ENCODE results near the gene RAB11FIP5.
"Not testable (repeated sequence)": the region's sequence is repeated elsewhere in the genome, so short reads cannot be mapped to it uniquely, and the experiment has no call there.

Gene RAB11FIP5

DNA sequence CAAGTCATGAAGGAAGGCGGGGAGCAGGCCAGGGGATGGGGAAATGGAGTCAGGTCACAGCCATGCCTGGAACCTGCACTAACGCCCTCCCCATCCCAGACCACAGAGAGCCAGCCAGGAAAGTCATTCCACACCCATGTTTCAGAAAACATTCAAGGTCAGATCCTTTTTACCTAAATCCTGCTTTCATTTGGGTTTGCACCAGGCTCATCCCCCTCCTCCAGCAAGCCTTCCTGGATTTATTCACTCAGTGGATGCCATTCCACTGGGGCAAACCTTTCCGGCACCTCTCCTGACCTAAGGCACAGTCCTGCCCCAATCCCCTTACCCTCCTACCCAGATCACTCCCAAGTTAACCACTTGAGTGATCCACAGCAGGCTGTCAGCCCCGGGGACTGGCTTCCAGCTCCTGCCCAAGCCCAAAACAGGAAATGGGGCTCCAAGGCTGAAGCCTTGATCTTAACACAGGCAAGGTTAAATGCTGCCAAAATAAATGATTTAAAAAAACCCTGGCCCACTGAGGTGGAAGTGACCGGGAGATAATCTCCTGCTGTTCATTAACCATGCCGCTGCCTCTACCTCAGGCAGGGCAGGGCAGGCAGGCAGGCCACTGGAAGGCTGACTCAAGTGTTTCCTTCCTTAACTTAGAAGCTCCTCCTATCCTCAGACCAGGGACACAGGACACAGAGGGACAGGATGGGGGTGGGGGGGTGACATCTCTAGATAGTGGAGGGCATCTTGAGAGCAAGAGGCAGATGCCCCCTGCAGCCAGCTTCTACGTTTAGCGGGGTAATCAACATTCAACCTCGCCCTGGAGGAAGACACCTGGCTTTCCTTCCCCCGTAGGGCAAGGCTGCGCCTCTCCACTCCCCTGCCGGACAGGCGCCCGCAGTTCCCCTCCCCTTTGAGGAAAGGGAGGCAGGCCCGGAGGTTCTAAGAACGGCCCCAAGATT lies 1.4 kb downstream of the RAB11FIP5 start:
- DNase-seq (ENCODE audit: low read depth): no peak

DNA sequence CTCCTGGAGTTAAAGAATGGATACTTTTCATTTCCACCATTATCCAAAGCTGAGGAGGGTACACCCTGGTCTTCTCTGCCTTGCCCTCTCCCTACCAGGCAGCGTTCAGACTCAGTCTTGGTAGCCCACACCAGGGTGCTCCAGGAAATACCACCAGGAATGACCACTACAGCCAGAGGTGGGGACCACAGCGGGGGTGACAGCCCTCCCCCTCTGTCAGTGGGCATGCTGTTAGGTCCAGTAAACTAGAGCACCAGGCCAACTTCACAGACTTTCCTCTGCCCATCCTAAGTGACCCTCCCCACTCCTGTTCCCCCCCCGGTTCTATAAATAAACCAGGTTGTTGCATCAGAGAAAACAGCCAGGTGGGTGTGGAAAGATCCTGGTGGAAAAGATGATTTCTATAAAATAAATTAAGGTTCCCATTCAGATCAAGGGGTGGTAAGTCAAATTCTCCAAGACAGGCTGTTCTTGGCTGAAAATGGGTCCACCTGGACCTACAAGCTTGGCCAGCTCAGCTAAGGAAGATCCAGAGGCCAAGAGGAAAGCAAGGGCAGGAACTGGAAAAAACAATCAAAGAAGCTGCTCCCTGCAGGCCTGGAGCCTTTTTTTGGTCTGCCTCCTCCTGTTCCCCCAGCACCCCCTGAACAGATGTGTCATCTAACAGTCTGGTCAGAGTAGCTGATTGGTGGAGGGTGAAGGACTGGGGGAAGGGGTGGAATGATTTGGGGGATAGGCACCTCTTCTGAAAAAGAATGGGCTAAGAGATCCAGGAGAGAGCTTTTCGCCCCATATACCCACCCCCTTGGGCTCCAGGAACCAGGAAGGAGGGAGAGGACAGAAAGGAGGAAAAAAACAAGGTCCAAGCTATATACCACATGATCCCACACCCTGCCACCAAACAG lies 2.3 kb downstream of the RAB11FIP5 start:
- no peak for DNase-seq (ENCODE audit: low read depth)

DNA sequence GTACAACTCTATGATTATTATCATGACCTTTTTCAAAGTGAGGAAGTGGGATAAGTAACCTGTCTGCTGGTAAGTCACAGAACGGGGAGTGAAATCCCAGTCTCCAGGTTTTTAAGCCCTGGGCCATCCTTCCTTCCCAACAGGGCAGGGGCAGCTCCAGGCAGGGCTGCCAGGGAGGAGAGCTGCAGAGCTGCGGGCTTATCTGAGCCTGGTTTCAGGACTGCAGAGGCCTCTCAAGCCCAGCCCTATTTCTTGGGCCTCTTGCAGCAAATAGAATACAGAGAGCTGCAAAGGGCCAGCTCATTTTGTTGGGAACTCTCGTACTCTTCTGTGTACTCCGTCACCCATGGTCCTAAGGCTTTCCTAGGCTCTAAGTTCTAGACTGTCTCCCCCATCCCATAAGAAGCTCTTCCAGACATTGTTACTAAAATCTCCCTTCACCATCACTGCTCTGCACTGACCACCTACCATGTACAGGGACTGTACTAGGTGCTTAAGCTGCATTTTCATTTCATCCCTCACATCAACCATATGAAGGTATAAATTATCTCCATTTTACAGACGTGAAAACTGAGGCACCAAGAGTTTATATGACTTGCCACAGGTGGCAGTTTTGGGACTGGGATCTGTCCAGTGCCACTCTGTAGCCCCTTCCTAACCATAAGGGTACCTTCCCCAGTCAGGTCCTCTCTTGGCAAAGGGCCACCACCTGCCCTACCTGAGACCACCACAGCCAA lies 3.1 kb downstream of the RAB11FIP5 start:
- DNase-seq (ENCODE audit: low read depth): no peak

DNA sequence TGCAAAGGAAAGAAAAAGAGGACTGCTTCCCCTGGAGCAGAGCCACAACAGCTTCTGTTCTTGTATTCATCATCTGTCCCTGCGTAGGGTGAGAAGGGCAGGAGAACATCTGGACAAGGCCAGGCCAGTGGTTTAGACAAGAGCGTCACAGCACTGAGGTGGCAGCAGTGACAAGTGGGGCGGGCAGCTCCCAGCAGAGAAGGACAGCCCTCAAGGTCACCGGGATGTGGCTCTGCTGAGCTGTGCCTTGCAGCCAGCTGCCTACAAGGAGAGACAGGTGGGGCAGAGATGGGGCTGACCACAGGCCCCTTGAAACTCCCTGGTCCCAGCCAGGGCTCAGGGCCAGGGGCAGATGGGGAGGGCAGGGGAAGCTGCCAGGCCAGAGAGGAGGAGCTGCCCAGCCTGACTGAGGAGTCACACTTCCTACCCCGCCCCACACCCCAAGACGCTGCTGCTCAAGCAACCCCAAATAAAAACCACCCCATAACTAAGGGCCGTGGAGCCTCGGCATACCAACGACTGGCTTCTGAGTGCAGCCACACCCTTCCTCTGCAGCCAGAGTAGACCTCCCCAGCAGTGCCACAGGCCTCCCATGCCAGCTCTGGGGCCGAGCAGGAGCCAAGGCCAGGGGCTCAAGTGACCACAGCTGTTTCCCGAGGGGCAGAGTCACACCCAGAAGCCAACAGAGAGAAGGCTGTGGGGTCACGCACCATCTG lies 5.4 kb downstream of the RAB11FIP5 start:
- no peak for DNase-seq (ENCODE audit: low read depth)

DNA sequence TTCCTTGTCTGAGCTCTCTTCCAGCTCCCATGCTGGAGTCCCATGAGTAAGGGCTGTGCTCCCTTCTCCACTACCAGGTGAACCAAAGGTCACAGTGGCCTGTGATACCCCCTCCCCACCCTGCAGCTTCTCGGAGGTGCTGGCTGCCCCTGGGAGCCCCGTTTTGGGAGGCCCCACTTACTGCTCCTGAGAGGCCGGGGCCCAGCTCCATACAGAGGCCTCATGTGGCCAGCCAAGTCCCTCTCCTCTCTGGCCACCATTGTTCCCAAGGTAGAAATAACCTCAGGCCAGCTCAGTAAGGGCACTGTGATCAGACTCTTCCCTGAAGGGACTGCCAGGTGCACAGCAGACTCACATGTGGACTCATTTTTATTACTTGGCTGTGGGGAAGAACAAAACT lies 6.0 kb downstream of the RAB11FIP5 start:
- no peak for DNase-seq (ENCODE audit: low read depth)

DNA sequence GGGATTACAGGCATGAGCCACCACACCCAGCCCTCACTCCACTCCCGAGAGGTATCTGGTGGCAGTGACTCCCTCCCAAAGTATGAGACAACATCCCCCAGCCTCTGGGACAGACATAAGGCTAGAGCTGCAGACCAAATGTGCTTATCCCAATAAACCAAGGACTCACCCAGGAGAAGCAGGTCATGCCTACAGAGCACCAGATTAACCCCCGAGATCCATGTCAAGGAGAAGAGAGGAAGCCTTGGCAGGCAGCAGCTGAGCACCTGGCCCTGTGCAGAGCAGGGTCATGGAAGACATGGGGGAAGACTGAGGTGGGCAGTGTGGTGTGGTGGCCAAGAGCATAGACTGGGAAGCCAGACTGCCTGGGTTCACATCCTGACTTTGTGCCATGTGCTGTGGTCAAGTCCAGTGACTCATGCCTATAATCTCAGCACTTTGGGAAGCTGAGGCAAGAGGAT lies 7.2 kb downstream of the RAB11FIP5 start:
- no peak for DNase-seq (ENCODE audit: low read depth)

DNA sequence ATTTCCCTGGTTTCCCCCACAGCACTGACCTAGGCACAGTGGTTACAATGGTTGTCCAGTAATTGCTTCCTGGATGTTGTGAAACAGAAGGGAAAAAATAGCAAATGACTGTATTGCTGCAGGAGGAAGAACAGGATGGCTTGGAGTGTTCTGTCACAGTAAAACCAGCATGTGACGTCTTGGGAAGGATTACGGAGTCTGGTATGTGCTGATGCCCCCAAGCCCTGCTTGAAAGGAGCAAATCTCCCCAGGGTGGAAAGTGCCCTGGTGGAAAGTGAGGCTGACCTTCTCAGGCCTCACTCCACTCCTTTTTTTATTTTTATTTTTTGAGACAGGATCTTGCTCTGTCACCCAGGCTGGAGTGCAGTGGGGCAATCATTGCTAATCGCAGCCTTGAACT lies 7.8 kb downstream of the RAB11FIP5 start:
- DNase-seq (ENCODE audit: low read depth): no peak

DNA sequence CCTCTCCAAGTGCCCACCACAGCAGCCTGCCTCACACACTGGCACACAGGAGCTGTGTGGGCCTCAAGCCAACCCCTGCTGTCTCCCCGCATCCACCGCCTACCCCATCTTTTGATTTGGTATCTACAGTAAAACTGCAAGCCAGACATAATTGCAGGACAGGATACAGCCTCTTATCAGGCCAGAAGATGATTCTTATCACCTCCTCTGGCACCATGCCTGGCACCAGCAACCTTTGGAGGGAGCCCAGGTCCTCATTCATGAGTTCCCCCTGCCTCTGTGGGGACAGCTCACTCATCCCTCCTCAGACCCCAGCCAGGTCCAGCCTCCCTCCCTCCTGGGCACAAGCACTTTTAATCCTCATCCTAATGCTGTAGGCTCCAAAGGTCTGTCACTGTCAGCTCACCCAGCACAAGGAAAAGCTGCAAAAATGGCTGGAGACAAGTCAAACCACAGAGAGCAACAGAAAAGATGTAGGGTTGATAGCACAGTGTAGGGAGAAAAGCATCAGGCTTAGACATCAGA lies 9.7 kb downstream of the RAB11FIP5 start:
- DNase-seq (ENCODE audit: low read depth): no peak

DNA sequence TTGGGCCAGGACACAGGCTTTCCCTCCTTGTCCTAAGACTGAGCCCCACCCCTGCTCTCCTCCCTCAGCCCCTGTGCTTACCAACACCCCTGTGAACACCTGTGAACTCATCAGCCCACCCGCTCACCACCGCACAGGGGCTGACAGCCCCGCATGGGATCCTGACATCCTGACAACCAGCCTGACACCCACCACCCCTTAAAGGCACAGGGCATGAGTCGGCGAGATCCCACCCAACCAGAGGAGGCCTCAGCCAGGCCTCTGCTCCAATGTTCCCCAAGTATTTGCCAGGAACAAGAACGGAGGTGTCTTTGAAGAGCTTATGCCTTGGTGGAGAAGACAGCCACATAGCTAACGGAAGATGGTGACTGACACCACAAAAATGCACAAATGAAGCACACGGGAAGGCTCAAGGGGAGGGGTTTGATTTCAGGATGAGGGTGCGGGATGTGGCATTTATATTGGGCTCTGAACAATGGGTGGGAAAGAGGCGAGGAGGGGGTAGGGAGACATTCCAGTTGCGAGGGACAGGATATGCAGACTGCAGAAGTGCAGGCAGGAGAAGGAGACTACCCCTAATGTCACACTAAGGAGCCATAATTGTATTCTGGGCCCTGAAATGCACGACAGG lies 11.0 kb downstream of the RAB11FIP5 start:
- DNase-seq (ENCODE audit: low read depth): no peak

DNA sequence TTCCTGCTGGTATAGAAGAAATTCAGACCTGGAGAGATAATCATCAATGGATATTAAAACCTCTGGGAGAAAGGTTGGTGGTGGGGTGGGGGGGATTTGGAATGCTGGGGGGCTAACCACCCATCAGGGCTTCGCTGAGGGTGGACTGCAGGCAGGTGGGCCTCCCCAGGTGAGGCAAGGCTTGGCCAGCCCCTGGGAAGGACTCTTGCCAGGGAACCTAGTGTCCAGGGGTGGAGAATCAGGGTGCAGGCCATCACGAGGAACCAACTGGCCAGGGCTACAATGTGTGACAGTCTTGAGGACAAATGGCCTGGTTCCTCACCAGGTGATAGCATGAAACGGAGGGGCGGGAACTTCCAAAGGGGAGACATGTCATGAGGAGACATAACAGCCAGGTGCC lies 11.8 kb downstream of the RAB11FIP5 start:
- no peak for DNase-seq (ENCODE audit: low read depth)

DNA sequence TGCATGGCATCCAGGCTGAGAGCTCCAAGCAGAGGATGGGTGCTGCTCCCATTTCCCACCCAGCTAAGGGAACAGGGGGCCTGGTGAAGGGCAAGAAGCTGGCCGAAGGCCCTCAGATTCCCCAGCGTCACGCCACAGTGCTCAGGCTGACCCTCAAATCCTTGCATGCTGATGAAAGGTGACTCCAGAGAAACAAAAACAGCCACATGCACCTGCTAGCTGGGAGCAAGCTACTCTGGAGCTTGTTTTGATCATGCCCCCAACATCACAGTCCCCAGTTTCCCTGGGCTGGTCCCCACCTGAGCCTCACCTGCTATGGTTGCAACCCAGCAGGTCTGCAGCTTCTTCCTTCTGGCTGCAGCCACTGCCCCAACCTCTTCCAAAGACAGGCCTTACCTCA lies 13.3 kb downstream of the RAB11FIP5 start:
- no peak for DNase-seq (ENCODE audit: low read depth)

DNA sequence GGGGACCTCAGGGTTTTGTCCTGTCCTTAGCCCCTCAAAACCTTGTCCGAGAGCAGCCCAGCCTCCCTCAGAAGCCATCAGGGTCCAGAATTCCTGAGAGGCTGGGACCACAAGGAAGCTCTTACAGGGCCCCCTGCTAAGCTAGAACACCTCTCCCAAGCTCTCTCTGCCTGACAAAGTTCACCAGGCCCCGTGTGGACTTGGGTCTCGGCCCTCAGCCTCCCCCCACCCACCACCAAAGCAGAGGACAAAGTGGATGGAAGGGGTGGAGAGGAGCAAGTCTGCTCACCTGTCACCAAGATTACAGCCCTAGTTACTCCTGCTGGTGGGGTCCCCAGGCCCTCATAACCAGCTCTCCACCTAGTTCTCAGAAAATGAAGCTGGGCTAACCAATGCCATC lies 16.8 kb downstream of the RAB11FIP5 start:
- DNase-seq (ENCODE audit: low read depth): no peak

DNA sequence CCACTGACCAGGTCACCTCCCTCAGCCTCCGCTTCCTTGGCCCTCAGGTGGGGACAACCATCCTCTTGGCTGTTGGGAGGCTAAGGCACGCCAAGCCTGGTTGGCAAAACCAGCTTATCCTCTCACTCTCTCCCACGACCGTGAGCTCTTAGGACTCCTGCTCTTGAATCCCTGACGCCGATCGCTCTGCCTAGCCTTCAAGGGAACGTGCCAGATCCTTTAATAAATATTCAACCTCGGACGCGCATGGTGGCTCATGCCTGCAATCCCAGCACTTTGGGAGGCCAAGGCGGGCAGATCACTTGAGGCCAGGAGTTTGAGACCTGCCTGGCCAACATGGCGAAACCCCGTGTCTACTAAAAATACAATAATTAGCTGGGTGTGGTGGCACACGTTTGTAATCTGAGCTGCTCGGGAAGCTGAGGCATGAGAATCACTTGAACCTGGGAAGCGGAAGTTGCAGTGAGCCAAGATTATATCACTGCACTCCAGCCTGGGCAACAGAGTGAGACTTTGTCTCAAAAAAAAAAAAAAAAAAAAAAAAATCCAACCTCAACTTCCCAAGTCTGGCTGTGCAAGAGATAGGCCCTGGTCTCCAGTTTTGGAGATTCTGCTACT lies 19.0 kb downstream of the RAB11FIP5 start:
- DNase-seq (ENCODE audit: low read depth): not testable (repeated sequence)

DNA sequence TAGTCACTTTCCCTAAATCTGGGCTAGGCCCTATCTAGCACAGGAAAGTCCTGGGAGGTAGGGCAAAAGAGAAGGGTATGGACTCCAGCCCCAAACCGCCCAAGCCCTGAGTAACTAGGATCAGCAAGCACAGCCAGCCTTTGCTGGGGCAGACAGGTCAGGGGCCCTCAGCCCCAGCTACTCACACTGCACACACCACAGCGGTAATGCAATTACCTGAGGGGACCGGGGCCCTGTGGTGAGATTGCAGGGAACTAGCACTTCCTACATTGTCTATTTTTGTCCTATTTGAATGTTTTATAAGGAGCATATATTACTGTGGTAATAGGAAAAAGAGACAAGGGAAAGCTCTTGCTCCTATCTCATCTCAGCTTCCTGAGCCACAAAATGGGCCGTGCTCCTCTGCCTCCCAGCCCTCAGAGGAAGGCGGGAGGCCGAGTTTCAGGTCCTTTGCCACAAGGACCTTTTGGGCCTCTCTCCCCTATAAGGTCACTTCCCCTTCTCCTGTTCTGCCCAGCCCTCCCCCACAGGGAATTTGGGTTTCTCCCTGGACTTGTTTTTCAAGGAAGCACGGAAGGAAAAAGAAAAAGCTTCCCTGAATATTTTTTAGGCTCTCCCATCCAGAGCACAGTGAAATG lies 20.5 kb downstream of the RAB11FIP5 start:
- DNase-seq (ENCODE audit: low read depth): no peak

DNA sequence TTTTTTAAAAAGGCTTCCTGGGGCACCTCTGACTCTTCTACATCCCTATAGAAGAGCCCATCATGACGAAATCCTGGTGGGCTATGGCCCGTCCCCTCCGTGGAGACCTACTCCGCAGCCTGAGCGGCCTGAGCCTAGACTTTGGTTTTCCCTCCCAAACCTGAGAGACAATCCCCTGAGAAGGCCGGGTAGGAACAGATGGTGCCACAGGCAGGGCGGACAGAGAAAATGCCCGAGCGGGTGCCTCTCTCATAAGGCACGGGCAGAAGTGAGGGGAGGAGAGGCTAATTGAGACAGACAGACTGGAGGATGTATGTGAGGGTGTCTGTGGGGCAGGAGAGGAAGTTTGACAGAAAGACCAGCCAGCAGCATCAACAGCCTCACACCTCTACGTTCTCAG lies 21.1 kb downstream of the RAB11FIP5 start:
- DNase-seq (ENCODE audit: low read depth): no peak

DNA sequence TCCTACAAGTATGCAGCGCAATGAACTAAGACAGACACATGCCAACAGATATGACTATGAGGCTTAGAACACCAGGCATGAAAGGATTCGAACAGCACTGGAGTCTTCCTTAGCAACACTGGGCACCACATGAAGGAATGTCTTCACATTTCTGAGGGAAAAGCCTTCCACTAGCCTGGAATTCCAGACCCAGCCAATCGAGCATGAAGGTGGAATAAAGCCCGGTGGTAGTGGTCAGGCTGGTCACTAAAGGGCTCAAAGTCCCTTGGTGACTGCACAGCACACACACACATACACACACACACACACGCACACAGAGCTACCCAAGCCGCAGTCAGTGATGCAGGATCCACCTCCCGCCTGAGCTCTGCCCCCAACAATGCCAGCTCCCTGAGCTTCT lies 21.6 kb downstream of the RAB11FIP5 start:
- no peak for DNase-seq (ENCODE audit: low read depth)

DNA sequence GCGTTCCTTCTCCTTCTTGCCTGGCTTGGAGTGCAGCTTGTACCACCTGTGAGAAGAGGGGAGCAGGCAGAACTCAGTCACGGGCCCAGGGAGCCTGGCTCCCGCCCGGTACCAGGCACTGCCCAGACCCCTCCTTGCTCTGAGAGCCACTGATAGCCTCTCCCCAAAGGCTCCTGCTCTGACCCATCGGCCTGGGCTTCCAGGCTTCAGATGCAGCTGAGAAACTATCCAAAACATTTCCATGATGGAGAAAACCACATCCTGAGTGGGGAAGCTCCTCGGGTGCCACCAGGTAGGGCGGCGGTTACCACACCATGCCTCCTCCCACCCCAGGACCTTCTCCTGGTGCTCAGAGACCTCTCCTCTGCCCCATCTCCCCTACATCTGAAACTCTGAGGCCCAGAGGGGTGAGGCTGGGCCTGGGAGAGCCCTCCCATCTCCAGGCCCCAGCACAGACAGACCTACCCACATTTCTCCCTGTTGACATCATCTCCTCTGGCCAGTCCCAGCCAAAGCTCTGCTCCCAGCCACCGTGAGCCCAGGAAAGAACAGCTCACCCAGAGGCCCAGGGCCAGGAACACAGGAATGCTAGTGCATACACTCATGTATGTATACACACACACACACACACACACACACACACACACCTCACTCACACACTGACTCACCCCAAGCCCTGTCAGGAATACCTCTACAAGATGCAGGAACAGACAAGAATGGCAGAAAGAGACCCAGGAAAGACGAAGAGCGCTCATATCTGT lies 23.3 kb downstream of the RAB11FIP5 start:
- no peak for DNase-seq (ENCODE audit: low read depth)

DNA sequence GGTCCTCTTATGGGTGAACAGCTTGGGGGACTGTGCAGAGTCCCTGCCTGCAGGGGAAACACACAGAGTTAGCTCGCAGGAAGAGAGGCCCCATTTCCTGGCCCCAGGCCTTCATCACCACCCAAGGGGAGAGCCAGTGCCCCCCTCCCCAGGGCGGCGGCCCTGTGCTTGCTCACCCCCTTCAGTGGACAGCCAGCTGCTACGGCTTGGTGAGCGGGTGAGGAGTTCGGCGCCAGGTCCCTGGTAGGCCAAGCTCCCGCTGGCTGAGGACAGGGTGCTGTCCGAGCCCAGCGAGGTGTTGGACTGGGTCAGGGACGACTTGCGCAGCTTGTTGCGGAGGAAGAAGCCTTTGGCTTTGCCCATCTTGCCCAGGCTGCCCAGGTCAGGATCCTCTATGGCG lies 24.0 kb downstream of the RAB11FIP5 start:
- no peak for DNase-seq (ENCODE audit: low read depth)

DNA sequence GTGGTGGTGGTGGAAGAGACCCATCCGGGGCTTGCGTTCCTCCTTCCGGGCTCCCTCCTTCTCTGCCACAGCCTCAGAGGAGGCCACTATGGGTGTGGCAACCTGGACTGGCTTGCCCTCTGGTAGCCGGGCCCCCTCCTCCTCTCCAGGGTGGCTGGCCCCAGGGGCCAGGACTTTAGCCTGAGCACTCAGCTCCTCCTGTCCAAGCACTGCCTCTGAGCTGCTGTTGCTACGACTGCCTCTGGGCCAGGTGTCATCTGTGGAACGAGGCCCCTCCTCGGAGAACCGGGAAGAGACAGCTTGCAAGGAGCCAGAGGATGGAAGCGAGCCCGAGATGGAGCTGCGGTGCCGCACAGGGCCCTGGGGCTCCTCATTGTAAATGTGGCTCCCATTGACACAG lies 24.5 kb downstream of the RAB11FIP5 start:
- DNase-seq (ENCODE audit: low read depth): no peak

Data from stimulated activated CD8-positive, alpha-beta memory T cell treated with anti-CD3 and anti-CD28 coated beads, Interleukin-7, amount 100 ng/mL, for 24 hours (primary cell).